Upper lobe of right lung (tissue), 1 donor: ENCODE measurements around the gene DMD. TPM values are rescaled to one million over a fixed set of nuclear protein-coding genes. Genes with fewer than 3 reads are reported as not detected.

Experiments
- ATAC-seq: fragments of 200-7000 bp; cut with Tn5 transposase; one replicate; pipeline ENCODE4 v1.9.1; 2020; ENCODE audit warnings: mild to moderate bottlenecking, moderate library complexity
- DNase-seq: peaks from one replicate; pipeline ENCODE4 v3.0.0-alpha.2; 2020
- H3K27ac ChIP-seq: fragments of 200-600 bp; one replicate; pipeline ENCODE4 v1.8.0; 2022
- H3K27me3 ChIP-seq: fragments of 200-600 bp; one replicate; pipeline ENCODE4 v1.8.0; 2022; ENCODE audit warnings: mild to moderate bottlenecking
- H3K36me3 ChIP-seq: fragments of 200-600 bp; one replicate; pipeline ENCODE4 v1.8.0; 2022
- H3K4me1 ChIP-seq: fragments of 200-600 bp; one replicate; pipeline ENCODE4 v1.8.0; 2022
- H3K4me3 ChIP-seq: fragments of 200-600 bp; one replicate; pipeline ENCODE4 v1.8.0; 2022; ENCODE audit warnings: mild to moderate bottlenecking
- H3K9me3 ChIP-seq: fragments of 200-600 bp; one replicate; pipeline ENCODE4 v1.8.0; 2022
- intact Hi-C: fragments of 100-400 bp; cut with DNase I; formaldehyde crosslinking; loops from one replicate; pipeline ENCODE4 v1.11.0; 2022
- total RNA-seq: library from RNA; stranded (reverse); fragmentation: NEBNext Ultra II Directional; extraction: Animal tissue kit (Norgen Biotek cat#: 25700); gene quantifications from one replicate; pipeline ENCODE4 v1.2.1, GENCODE V29; 2021
- TF ChIP-seq, protein P1 (sequence below): fragments of 200-600 bp; IDR thresholded peaks from one replicate; pipeline ENCODE4 v1.8.0; 2022; ENCODE audit warnings: antibody characterized with exemption
- donor health status: DM: no; HTN: yes; CAD: no; lungs with severe emphysema.

The DMD gene
- total RNA-seq, 1 donor from 2014 or later = 24.7 TPM

DNA sequence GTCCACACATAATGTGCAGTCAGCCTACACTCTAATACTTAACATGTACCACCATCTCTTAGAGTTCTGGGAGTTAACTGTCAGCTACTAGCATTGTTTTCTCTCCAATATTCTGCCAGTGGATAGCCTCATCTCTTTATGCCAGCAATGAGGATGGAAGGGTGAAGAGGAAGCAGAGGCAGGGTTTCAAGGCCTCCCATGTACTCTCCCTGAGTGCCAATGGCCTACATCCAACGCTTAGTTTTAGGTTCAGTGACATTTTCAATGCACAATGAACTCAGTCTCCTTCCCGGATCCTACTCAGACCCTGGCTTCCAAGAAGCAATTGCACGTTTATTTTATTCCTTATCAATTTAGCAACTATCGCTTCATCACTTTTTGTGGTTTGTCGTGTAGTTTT lies 686.1 kb downstream of the DMD start:
- Histone ChIP-seq H3K27ac (no peak overlapping the region), H3K4me1 (no peaks in the 10 kb centered on the region), H3K36me3 (no peaks in the 10 kb centered on the region), H3K9me3 (no peaks in the 10 kb centered on the region), H3K27me3 (no peaks in the 10 kb centered on the region), H3K4me3 (no peak overlapping the region)
- intact Hi-C loops = no loop called here
- DNase-seq (no peak), ATAC-seq (no peak)
- TF ChIP-seq, protein P1, sequence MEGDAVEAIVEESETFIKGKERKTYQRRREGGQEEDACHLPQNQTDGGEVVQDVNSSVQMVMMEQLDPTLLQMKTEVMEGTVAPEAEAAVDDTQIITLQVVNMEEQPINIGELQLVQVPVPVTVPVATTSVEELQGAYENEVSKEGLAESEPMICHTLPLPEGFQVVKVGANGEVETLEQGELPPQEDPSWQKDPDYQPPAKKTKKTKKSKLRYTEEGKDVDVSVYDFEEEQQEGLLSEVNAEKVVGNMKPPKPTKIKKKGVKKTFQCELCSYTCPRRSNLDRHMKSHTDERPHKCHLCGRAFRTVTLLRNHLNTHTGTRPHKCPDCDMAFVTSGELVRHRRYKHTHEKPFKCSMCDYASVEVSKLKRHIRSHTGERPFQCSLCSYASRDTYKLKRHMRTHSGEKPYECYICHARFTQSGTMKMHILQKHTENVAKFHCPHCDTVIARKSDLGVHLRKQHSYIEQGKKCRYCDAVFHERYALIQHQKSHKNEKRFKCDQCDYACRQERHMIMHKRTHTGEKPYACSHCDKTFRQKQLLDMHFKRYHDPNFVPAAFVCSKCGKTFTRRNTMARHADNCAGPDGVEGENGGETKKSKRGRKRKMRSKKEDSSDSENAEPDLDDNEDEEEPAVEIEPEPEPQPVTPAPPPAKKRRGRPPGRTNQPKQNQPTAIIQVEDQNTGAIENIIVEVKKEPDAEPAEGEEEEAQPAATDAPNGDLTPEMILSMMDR = no peak

DNA sequence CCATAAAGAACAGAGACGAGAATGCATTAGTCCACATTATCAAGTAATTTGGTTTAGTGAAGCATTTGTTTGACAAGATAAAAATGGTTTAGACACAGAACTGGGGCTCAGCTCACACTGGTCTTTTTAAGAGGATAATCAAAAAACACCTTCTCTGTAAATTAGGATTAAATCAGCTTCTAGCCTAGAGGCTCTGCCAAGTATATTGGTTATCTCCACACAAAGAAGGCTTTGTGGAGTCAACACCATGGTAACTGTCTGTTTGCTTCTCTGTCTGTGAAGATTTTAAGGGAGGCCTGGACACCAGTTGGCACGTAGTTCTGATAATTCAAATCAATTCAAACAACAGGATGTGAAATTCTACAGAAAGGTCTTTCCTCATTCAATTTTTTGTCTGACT lies 687.0 kb downstream of the DMD start:
- H3K27me3 ChIP-seq = no peaks in the 10 kb centered on the region
- no peak overlapping the region for H3K4me3 ChIP-seq
- intact Hi-C loops = no loop called here
- H3K9me3 ChIP-seq = no peaks in the 10 kb centered on the region
- H3K27ac ChIP-seq = no peak overlapping the region
- ATAC-seq (no peak), DNase-seq (no peak)
- TF ChIP-seq, protein P1 = no peak
- H3K4me1 ChIP-seq = no peaks in the 10 kb centered on the region
- no peaks in the 10 kb centered on the region for H3K36me3 ChIP-seq

DNA sequence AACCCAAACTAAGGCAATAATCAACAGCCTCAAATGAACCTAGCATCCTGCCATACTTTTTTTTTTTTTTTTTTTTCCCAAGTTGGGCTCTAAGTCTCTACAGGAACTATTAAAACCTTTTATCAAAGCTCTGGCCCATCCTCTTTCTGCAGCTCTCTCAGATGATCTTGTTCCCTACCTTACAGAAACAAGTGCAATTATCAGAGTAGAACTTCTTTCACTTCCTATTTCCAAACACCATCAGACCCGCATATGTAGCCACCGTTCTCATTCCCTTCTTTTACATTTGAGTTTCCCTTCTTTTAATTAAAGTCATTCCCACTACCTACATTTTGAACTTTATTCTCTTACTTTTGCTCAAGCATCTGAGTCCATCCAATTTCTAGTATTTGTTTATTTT lies 690.6 kb downstream of the DMD start:
- no peak overlapping the region for H3K4me3 ChIP-seq
- H3K36me3 ChIP-seq = no peaks in the 10 kb centered on the region
- no peak for DNase-seq
- H3K4me1 ChIP-seq = no peaks in the 10 kb centered on the region
- no peak overlapping the region for H3K27ac ChIP-seq
- intact Hi-C loops = no loop called here
- no peak for ATAC-seq
- H3K27me3 ChIP-seq = no peaks in the 10 kb centered on the region
- TF ChIP-seq, protein P1 = no peak
- H3K9me3 ChIP-seq = no peaks in the 10 kb centered on the region

DNA sequence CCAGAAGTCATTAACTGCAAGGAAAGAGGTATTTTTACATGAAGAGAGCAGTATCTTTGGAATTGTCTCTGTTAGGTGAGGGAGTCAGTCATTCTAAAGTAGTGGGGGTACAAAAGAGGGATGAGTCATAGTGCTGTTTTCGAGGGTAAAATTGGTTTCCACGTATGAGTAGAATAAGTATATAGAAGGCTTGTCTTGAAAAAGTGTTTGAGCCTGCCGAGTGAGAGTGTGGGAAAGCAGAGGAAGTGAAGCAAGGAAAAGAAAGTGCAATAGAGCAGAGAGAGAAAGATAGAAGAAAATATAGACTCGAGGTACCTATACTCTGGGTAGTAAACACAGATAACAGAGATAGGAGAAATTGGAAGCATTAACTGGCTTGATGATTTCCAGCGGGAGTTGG lies 696.4 kb downstream of the DMD start:
- no peaks in the 10 kb centered on the region for H3K27me3 ChIP-seq
- DNase-seq (no peak), ATAC-seq (no peak)
- no peaks in the 10 kb centered on the region for H3K4me1 ChIP-seq
- TF ChIP-seq, protein P1 = no peak
- H3K27ac ChIP-seq = no peak overlapping the region
- H3K9me3 ChIP-seq = no peaks in the 10 kb centered on the region
- intact Hi-C loops = no loop called here
- no peaks in the 10 kb centered on the region for H3K36me3 ChIP-seq
- no peak overlapping the region for H3K4me3 ChIP-seq

DNA sequence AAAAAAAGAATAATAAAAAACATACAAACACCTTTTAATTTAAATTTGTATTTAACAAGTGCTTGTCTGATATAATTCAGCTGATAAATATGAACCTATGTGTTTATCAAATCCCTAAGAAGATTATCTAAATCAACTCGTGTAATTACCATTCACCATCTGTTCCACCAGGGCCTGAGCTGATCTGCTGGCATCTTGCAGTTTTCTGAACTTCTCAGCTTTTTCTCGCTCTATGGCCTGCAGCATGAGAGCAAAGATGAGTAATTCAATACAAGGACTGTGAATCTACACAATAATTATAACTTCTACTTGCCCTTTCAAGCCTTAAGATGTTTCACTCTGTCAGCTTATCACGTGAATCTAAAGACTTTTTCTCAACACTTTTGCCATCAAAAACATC lies 709.7 kb downstream of the DMD start:
- Histone ChIP-seq H3K9me3 (no peaks in the 10 kb centered on the region), H3K27me3 (no peaks in the 10 kb centered on the region), H3K4me1 (no peaks in the 10 kb centered on the region), H3K36me3 (no peaks in the 10 kb centered on the region), H3K4me3 (no peak overlapping the region), H3K27ac (no peak overlapping the region)
- DNase-seq = no peak
- intact Hi-C loops = no loop called here
- ATAC-seq = no peak
- TF ChIP-seq, protein P1 = no peak

DNA sequence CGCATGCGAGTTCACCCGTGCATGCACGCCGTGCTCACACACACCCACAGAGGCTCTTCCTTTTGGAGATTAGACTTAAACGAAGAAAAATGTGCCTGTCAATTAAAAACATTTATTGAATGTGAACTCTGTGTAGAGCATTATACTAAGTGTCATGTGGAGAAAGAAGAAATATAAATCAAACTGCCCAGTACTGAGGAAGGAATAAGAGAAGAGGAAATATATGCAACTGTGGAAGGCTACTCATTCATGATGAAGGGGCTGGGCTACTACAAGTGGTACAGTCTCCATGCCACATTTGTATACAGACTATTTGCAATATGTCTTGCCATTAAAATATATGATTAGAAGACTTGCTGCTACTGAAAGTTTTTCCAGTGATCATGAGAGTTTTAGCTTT lies 714.7 kb downstream of the DMD start:
- TF ChIP-seq, protein P1 = no peak
- no peak overlapping the region for H3K27ac ChIP-seq
- DNase-seq (no peak), ATAC-seq (no peak)
- intact Hi-C loops = no loop called here
- H3K27me3 ChIP-seq = no peaks in the 10 kb centered on the region
- H3K36me3 ChIP-seq = no peaks in the 10 kb centered on the region
- H3K4me1 ChIP-seq = no peaks in the 10 kb centered on the region
- H3K4me3 ChIP-seq = no peak overlapping the region
- no peaks in the 10 kb centered on the region for H3K9me3 ChIP-seq
